ENCODE measurements around the gene NCOR1. TPM values are rescaled to one million over a fixed set of nuclear protein-coding genes. Genes with fewer than 3 reads are reported as not detected.

The NCOR1 gene
- 162 TPM for total RNA-seq

GRCh38 chr17:16215273-16215964 lies at the start of gene NCOR1:
NCOR1 (minus strand) TSS chr17:16215534; CDS start chr17:16194569, 20,965 bp downstream.

GRCh38 chr17:16217002-16217635 lies 1.8 kb upstream of the NCOR1 start, which contains the start of gene PIGL:
PIGL (plus strand) TSS chr17:16217210; CDS start chr17:16217227, 17 bp downstream.

GRCh38 chr17:15999141-15999973 lies 216.0 kb downstream of the NCOR1 start, which contains the start of the genes TTC19 and ZSWIM7:
TTC19 (plus strand) TSS chr17:15999824; CDS start chr17:15999849, 25 bp downstream.
ZSWIM7 (minus strand) TSS chr17:15999704; CDS start chr17:15999594, 110 bp downstream.

Other genes starting within 250 kb of the NCOR1 start
- 22.4 TPM for gene ZSWIM7, start 215.8 kb downstream of the NCOR1 start, total RNA-seq
- 76.1 TPM for gene TTC19, start 215.7 kb downstream of the NCOR1 start, total RNA-seq
- gene PIGL, start 1.7 kb upstream of the NCOR1 start, total RNA-seq = 53.2 TPM
- gene CENPV, start 137.9 kb upstream of the NCOR1 start, total RNA-seq = 64.7 TPM
- gene UBB, start 165.6 kb upstream of the NCOR1 start, total RNA-seq = 1,029 TPM
- gene TRPV2, start 200.0 kb upstream of the NCOR1 start, total RNA-seq = 11.9 TPM

All from camera-type eye (tissue), 1 donor.